ENCODE measurements around the gene TSPAN4. TPM values are rescaled to one million over a fixed set of nuclear protein-coding genes. Genes with fewer than 3 reads are reported as not detected.

Gene TSPAN4
- total RNA-seq, 4 donors from 2014 or later, result 81.4 to 156 (median 129) TPM

- 0% methylated on average over 1 of the region's 96 CpGs for WGBS
- H3K36me3 ChIP-seq, result peaks cover 19 to 43% (median 36%) of the 10 kb centered on the region in 4 donors
- H3K27me3 ChIP-seq, result peaks cover 0 to 8% (median under 1%) of the 10 kb centered on the region in 4 donors
- TF ChIP-seq EP300 (IDR thresholded peaks at IDR 0.05), result no peak
- peak; percentile 66 to 89 for TF ChIP-seq POLR2AphosphoS5 (IDR thresholded peaks at IDR 0.05)
- TF ChIP-seq CTCF (IDR thresholded peaks at IDR 0.05), result peak in 2 of 3 experiments; percentile 27 to 46
- TF ChIP-seq POLR2A (IDR thresholded peaks at IDR 0.05; ENCODE audit: low read depth), result peak; percentile 84
- intact Hi-C loops (cut with DNase I), result no loop called here
- H3K27ac ChIP-seq (replicated peaks in 1 of 4), result peak overlapping the region; percentile 90 to 98 (median 92)
- DNase-seq (ENCODE audit: extremely low spot score), result peak; percentile 96
- H3K4me1 ChIP-seq, result peaks cover 33 to 39% (median 34%) of the 10 kb centered on the region in 4 donors
- H3K9me3 ChIP-seq, result no peaks in the 10 kb centered on the region
- H3K4me3 ChIP-seq, result peak overlapping the region; percentile 68 to 89 (median 74)
These were observed 23.3 kb upstream of the TSPAN4 start for GRCh38 chr11:819129-819931.

GRCh38 chr11:819943-820649 is 22.6 kb upstream of the TSPAN4 start:
- WGBS, result 0% methylated on average over 13 of the region's 47 CpGs
- peaks cover 0 to 16% (median 4%) of the 10 kb centered on the region in 4 donors for H3K27me3 ChIP-seq
- no peaks in the 10 kb centered on the region for H3K9me3 ChIP-seq
- H3K4me1 ChIP-seq, result peaks cover 33 to 39% (median 34%) of the 10 kb centered on the region in 4 donors
- TF ChIP-seq EP300 (IDR thresholded peaks at IDR 0.05) (no peak), CTCF (IDR thresholded peaks at IDR 0.05) (no peak), POLR2AphosphoS5 (IDR thresholded peaks at IDR 0.05) (peak in 1 of 2 donors; percentile 36), POLR2A (IDR thresholded peaks at IDR 0.05; ENCODE audit: low read depth) (peak; percentile 26)
- intact Hi-C loops (cut with DNase I), result no loop called here
- H3K36me3 ChIP-seq, result peaks cover 27 to 43% (median 37%) of the 10 kb centered on the region in 4 donors
- H3K27ac ChIP-seq (replicated peaks in 1 of 4), result peak overlapping the region; percentile 90 to 98 (median 92)
- H3K4me3 ChIP-seq, result peak overlapping the region; percentile 68 to 89 (median 74)
- DNase-seq (ENCODE audit: extremely low spot score), result peak; percentile 96

- Histone ChIP-seq H3K27ac (replicated peaks in 1 of 4) (peak overlapping the region; percentile 90 to 98 (median 92)), H3K27me3 (peaks cover 0 to 24% (median 11%) of the 10 kb centered on the region in 4 donors), H3K4me3 (peak overlapping the region; percentile 68 to 89 (median 74)), H3K9me3 (no peaks in the 10 kb centered on the region), H3K4me1 (peaks cover 34 to 39% (median 36%) of the 10 kb centered on the region in 4 donors), H3K36me3 (peaks cover 31 to 46% (median 43%) of the 10 kb centered on the region in 4 donors)
- no peak for DNase-seq (ENCODE audit: extremely low spot score)
- WGBS, result 43% methylated on average over 7 of the region's 11 CpGs
- TF ChIP-seq POLR2A (IDR thresholded peaks at IDR 0.05; ENCODE audit: low read depth) (no peak), EP300 (IDR thresholded peaks at IDR 0.05) (no peak), CTCF (IDR thresholded peaks at IDR 0.05) (no peak), POLR2AphosphoS5 (IDR thresholded peaks at IDR 0.05) (peak; percentile 60 to 74)
- intact Hi-C loops (cut with DNase I), result no loop called here
These were observed 21.8 kb upstream of the TSPAN4 start for GRCh38 chr11:820655-821511.

Measured in esophagus muscularis mucosa (tissue), 4 donors.